HepG2 (cell line): ENCODE results near the gene SPSB1. TPM values are rescaled to one million over a fixed set of nuclear protein-coding genes. Genes with fewer than 3 reads are reported as not detected.

ENCODE experiments used
- ATAC-seq: fragments of 200-7000 bp; cut with Tn5 transposase; 3 replicates; pipeline ENCODE4 v1.9.1; 2020; ENCODE audit warnings: mild to moderate bottlenecking, moderate library complexity
- BruUV-seq: library from RNA; stranded (reverse); fragments of 400-500 nt; replicated peaks from 2 replicates; lab custom pipeline; 2021; lab: Mats Ljungman, UMichigan
- CTCF ChIA-PET: fragments of 300-600 bp; formaldehyde crosslinking; extraction: SDS; loops from one replicate; lab custom pipeline; 2021; ENCODE audit warnings: low total read pairs, inconsistent platforms, low intra/inter-chr PET ratio; lab: Yijun Ruan, JAX
- POLR2A ChIA-PET: fragments of 350-600 bp; sonication (Branson Sonifier 250); formaldehyde crosslinking; loops from one replicate; lab custom pipeline; 2020; ENCODE audit warnings: antibody characterized with exemption, inconsistent platforms; lab: Yijun Ruan, JAX
- DNase-seq: peaks from one replicate; pipeline ENCODE4 v3.0.0-alpha.2; 2015; ENCODE audit warnings: low spot score
- FAIRE-seq: peaks from 3 replicates; lab custom pipeline; 2011; peaks lifted over from hg19 to GRCh38; lab: Jason Lieb, UNC
- H2AFZ ChIP-seq: one replicate; pipeline ENCODE4 v1.6.1; 2011; ENCODE audit warnings: low read length, inconsistent platforms
- H3K27ac ChIP-seq: fragments of 300-600 bp; 3 replicates; pipeline ENCODE4 v1.8.0; 2011; ENCODE audit warnings: mixed run types, mild to moderate bottlenecking, mixed read lengths, low read length, inconsistent platforms; ENCODE audit not compliant: insufficient read depth; ENCODE audit errors: extremely low read length
- H3K27me3 ChIP-seq, 2 experiments: fragments of 200-600 bp in 1 of 2; 2 replicates in 1 of 2; 3 replicates in 1 of 2; pipeline versions ENCODE4 v1.6.0 to v1.8.0; 2011; ENCODE audit warnings: low read length in 2 of 2, mild to moderate bottlenecking in 2 of 2, moderate library complexity in 2 of 2, inconsistent platforms in 1 of 2; ENCODE audit not compliant: insufficient read depth in 2 of 2, control insufficient read depth in 1 of 2
- H3K36me3 ChIP-seq, 2 experiments: fragments of 200-600 bp in 1 of 2; replicated peaks in 1 of 2; 2 replicates in 1 of 2; 3 replicates in 1 of 2; pipeline versions ENCODE4 v1.5.1 to v1.8.0; 2011; ENCODE audit warnings: low read length in 2 of 2, inconsistent platforms in 1 of 2; ENCODE audit not compliant: insufficient read depth in 2 of 2, control insufficient read depth in 1 of 2
- H3K4me1 ChIP-seq: 2 replicates; pipeline ENCODE4 v1.5.1; 2012; ENCODE audit warnings: low read length, inconsistent platforms; ENCODE audit not compliant: insufficient read depth
- H3K4me2 ChIP-seq: 2 replicates; pipeline ENCODE4 v1.6.0; 2011; ENCODE audit warnings: low read depth, low read length, inconsistent platforms
- H3K4me3 ChIP-seq, 3 experiments: fragments of 200-600 bp in 1 of 3; sonication (generic), shearing (Covaris generic) in 1 of 3; replicated peaks in 1 of 3; 2 replicates each; pipeline ENCODE4 v1.5.1; 2011 to 2016; ENCODE audit warnings: low read length in 3 of 3, inconsistent platforms in 2 of 3, low read depth in 2 of 3, mild to moderate bottlenecking in 2 of 3, control low read depth in 1 of 3, mixed read lengths in 1 of 3; ENCODE audit not compliant: insufficient read depth in 1 of 3
- H3K79me2 ChIP-seq: one replicate; pipeline ENCODE4 v1.6.1; 2011; ENCODE audit warnings: low read length, inconsistent platforms; ENCODE audit not compliant: insufficient read depth
- H3K9ac ChIP-seq: 2 replicates; pipeline ENCODE4 v1.6.0; 2011; ENCODE audit warnings: mild to moderate bottlenecking, low read depth, low read length, inconsistent platforms; ENCODE audit not compliant: insufficient read depth
- H3K9me3 ChIP-seq: 2 replicates; pipeline ENCODE4 v1.5.1; 2012; ENCODE audit warnings: mild to moderate bottlenecking, low read length
- H4K20me1 ChIP-seq: 2 replicates; pipeline ENCODE4 v1.6.0; 2011; ENCODE audit warnings: inconsistent platforms, mild to moderate bottlenecking, low read length, moderate library complexity; ENCODE audit not compliant: insufficient read depth
- AGO2 ChIP-seq: fragments of 200-400 bp; formaldehyde crosslinking; optimal IDR thresholded peaks from 2 replicates; pipeline ENCODE3; 2017; ENCODE audit warnings: mild to moderate bottlenecking, low read depth, low read length, moderate library complexity
- BRCA1 ChIP-seq: sonication (generic); formaldehyde crosslinking; IDR thresholded peaks from 2 replicates; pipeline ENCODE4 v1.4.0; 2020; ENCODE audit warnings: missing genetic modification reagents
- FOXO1 ChIP-seq: sonication (generic); formaldehyde crosslinking; IDR thresholded peaks from 2 replicates; pipeline ENCODE4 v1.4.0; 2020; ENCODE audit warnings: missing genetic modification reagents
- KLF13 ChIP-seq: sonication (generic); formaldehyde crosslinking; IDR thresholded peaks from 2 replicates; pipeline ENCODE4 v1.4.0; 2020; ENCODE audit warnings: mild to moderate bottlenecking, missing genetic modification reagents
- NFE2L2 ChIP-seq: fragments of 150-350 bp; IDR thresholded peaks from 2 replicates; pipeline ENCODE4 v1.6.1; 2014; ENCODE audit warnings: low read length
- SALL1 ChIP-seq: sonication (generic); formaldehyde crosslinking; IDR thresholded peaks from 2 replicates; pipeline ENCODE4 v1.8.0; 2022; ENCODE audit warnings: mild to moderate bottlenecking, missing genetic modification reagents
- SIN3B ChIP-seq: fragments of 150-350 bp; IDR thresholded peaks from 2 replicates; pipeline ENCODE4 v1.6.1; 2014; ENCODE audit warnings: low read length
- SIX1 ChIP-seq: sonication (generic); formaldehyde crosslinking; IDR thresholded peaks from 2 replicates; pipeline ENCODE4 v1.4.0; 2020; ENCODE audit warnings: missing genetic modification reagents, borderline replicate concordance
- SMAD3 ChIP-seq: sonication (generic); formaldehyde crosslinking; IDR thresholded peaks from 2 replicates; pipeline ENCODE4 v1.4.0; 2020; ENCODE audit warnings: missing genetic modification reagents
- SP4 ChIP-seq: sonication (generic); formaldehyde crosslinking; IDR thresholded peaks from 2 replicates; pipeline ENCODE4 v1.8.1; 2023; ENCODE audit warnings: mild to moderate bottlenecking, missing genetic modification reagents
- THAP11 ChIP-seq: IDR thresholded peaks from 2 replicates; pipeline ENCODE4 v1.6.1; 2016; ENCODE audit warnings: missing biosample characterization, missing genetic modification reagents
- TRIM24 ChIP-seq: sonication (generic); formaldehyde crosslinking; IDR thresholded peaks from 2 replicates; pipeline ENCODE4 v1.8.0; 2022; ENCODE audit warnings: mild to moderate bottlenecking, missing genetic modification reagents
- ZNF280D ChIP-seq: sonication (generic); formaldehyde crosslinking; IDR thresholded peaks from 2 replicates; pipeline ENCODE4 v1.5.1; 2020; ENCODE audit warnings: mild to moderate bottlenecking, missing genetic modification reagents
- ZNF772 ChIP-seq: sonication (generic); formaldehyde crosslinking; IDR thresholded peaks from 2 replicates; pipeline ENCODE4 v1.5.0; 2020; ENCODE audit warnings: mild to moderate bottlenecking, missing genetic modification reagents
- ZNF790 ChIP-seq: sonication (generic); formaldehyde crosslinking; IDR thresholded peaks from 2 replicates; pipeline ENCODE4 v1.8.0; 2022; ENCODE audit warnings: missing genetic modification reagents, mild to moderate bottlenecking, borderline replicate concordance
- WGBS: methylation state at CpG from one replicate; pipeline ENCODE4 v1.1.6; 2017; ENCODE audit warnings: low lambda C conversion rate; 5-methylcytosine and 5-hydroxymethylcytosine counted together
- in situ Hi-C: cut with HindIII; loops from 2 replicates; pipeline ENCODE4 v1.10.0; 2017; ENCODE audit warnings: low pct_unique_long_range_greater_than_20kb; ENCODE audit not compliant: extremely low pct_ligation_motif_present
- intact Hi-C: fragments of 100-400 bp; cut with micrococcal nuclease; formaldehyde crosslinking; loops from one replicate; pipeline ENCODE4 v1.10.0; 2022; ENCODE audit not compliant: unreplicated experiment
- polyA plus RNA-seq, 8 experiments: library from polyadenylated mRNA; depleted of rRNA in 3 of 8; stranded (reverse) in 7 of 8; unstranded in 1 of 8; fragments of >200 nt; fragmentation: Illumina TruSeq in 4 of 8; extraction: Trizol in 4 of 8; gene quantifications; 2 replicates each; pipeline versions ENCODE4 v1.2.1 to v1.2.3, GENCODE V29; 2011 to 2016; ENCODE audit warnings: low read depth in 4 of 8, missing spikeins in 1 of 8, mixed read lengths in 1 of 8; ENCODE audit not compliant: insufficient read depth in 1 of 8
- total RNA-seq, 5 experiments: library from RNA; depleted of rRNA; stranded (reverse); fragments of >200 nt; fragmentation: Illumina TruSeq; extraction: Trizol; gene quantifications; 2 replicates each; pipeline ENCODE4 v1.2.3, GENCODE V29; 2016; ENCODE audit warnings: low read depth in 1 of 5

SPSB1 gene
- total and polyA plus RNA-seq, 2 of the 13 experiments (the other 11 are each of a cell fraction or from before 2014, with no cell fraction given) = 5.0 to 8.0 TPM

- TF ChIP-seq ZNF772 = no peak
- no peak for TF ChIP-seq BRCA1 (CRISPR knock-in tag)
- TF ChIP-seq AGO2 = peak; percentile 41
- TF ChIP-seq FOXO1 (CRISPR knock-in tag) = no peak
- TF ChIP-seq, all 625 proteins: peak for 1
- H3K9ac ChIP-seq = no peak overlapping the region
- no TSS peak for BruUV-seq
- ChIA-PET POLR2A (interaction anchor here (7.0 kb wide), 1 partner anchor 12 kb away, joined by 303 read pairs; the partner anchor contains the start of gene H6PD), CTCF (no interaction called here)
- in situ Hi-C loops = loop anchor here (5.0 kb wide), 1 partner anchor 136 kb away; no protein-coding TSS in a partner anchor
- no peaks in the 10 kb centered on the region for H3K27me3 ChIP-seq
- H3K4me2 ChIP-seq = no peak overlapping the region
- H3K4me1 ChIP-seq = peaks cover 69% of the 10 kb centered on the region
- no peak for FAIRE-seq
- no peak overlapping the region for H3K4me3 ChIP-seq
- no peak overlapping the region for H2AFZ ChIP-seq
- intact Hi-C loops = no loop called here
- no peaks in the 10 kb centered on the region; a peak in 1 of 5 replicates for H3K36me3 ChIP-seq
- no peaks in the 10 kb centered on the region for H3K9me3 ChIP-seq
- no peak for DNase-seq
- no peak for ATAC-seq
- peaks cover 6% of the 10 kb centered on the region for H3K79me2 ChIP-seq
- no peaks in the 10 kb centered on the region for H4K20me1 ChIP-seq
- 92% methylated on average over 8 of the region's 18 CpGs for WGBS
- no peak overlapping the region for H3K27ac ChIP-seq
Observed at GRCh38 chr1:9247894-9248293, 44.8 kb upstream of the SPSB1 start.

GRCh38 chr1:9248341-9249262 is 44.1 kb upstream of the SPSB1 start:
- intact Hi-C loops (no loop called here), in situ Hi-C loops (loop anchor here (5.0 kb wide), 1 partner anchor 136 kb away; no protein-coding TSS in a partner anchor)
- Histone ChIP-seq H3K4me3 (peak overlapping the region in 1 of 3 experiments; percentile 9; a peak in 1 of 6 replicates), H3K79me2 (peaks cover 6% of the 10 kb centered on the region), H4K20me1 (no peaks in the 10 kb centered on the region), H3K27me3 (no peaks in the 10 kb centered on the region), H3K4me2 (peak overlapping the region; percentile 79), H3K9ac (peak overlapping the region; percentile 55; the same call in 1 of the 2 replicates), H2AFZ (no peak overlapping the region), H3K27ac (peak overlapping the region; percentile 86), H3K4me1 (peaks cover 69% of the 10 kb centered on the region), H3K36me3 (no peaks in the 10 kb centered on the region; a peak in 1 of 5 replicates), H3K9me3 (no peaks in the 10 kb centered on the region)
- no peak for DNase-seq
- POLR2A ChIA-PET = interaction anchor here (0.6 to 7.0 kb wide), 13 partner anchors 13 to 190 kb away, joined by 3 to 303 read pairs (median 9); partner anchors contain the start of gene H6PD
- no TSS peak for BruUV-seq
- FAIRE-seq = no peak
- CTCF ChIA-PET = interaction anchor here (1.1 to 1.2 kb wide), 2 partner anchors 67 to 138 kb away, joined by 3 read pairs; no protein-coding TSS in a partner anchor
- 99% methylated on average over 16 of the region's 21 CpGs for WGBS
- no peak for ATAC-seq
- no peak for TF ChIP-seq SIN3B
- TF ChIP-seq ZNF280D = no peak
- TF ChIP-seq SMAD3 (CRISPR knock-in tag) = no peak
- no peak for TF ChIP-seq NFE2L2
- TF ChIP-seq SIX1 (CRISPR knock-in tag) = no peak
- no peak for TF ChIP-seq THAP11 (CRISPR knock-in tag)
- TF ChIP-seq TRIM24 (CRISPR knock-in tag) = no peak
- no peak for TF ChIP-seq ZNF790 (CRISPR knock-in tag)
- 0 out of 2 replicates have a peak, but pooled peaks have one; percentile 38 for TF ChIP-seq SP4
- no peak for TF ChIP-seq KLF13 (CRISPR knock-in tag)
- TF ChIP-seq SALL1 (CRISPR knock-in tag) = no peak
